CD4-positive, alpha-beta T cell treated with Interferon alpha-2 for 1 hour (primary cell): ENCODE measurements around the gene PRG3.
"Not testable (repeated sequence)": the region's sequence is repeated elsewhere in the genome, so short reads cannot be mapped to it uniquely, and the experiment has no call there.

Experiments
- DNase-seq, 2 donors: peaks; one replicate each; pipeline ENCODE4 v3.0.0-alpha.2; 2020 to 2022

PRG3 gene

GRCh38 chr11:57387289-57388030 is 6.5 kb upstream of the PRG3 start:
- DNase-seq: no peak

- no peak for DNase-seq
These were observed 5.4 kb upstream of the PRG3 start for GRCh38 chr11:57386178-57386940.

- DNase-seq: no peak
These were observed 1.2 kb downstream of the PRG3 start for GRCh38 chr11:57379732-57380131.

- DNase-seq: no peak
These were observed 2.8 kb downstream of the PRG3 start for GRCh38 chr11:57378186-57378585.

GRCh38 chr11:57377107-57377506 is 3.8 kb downstream of the PRG3 start:
- DNase-seq: no peak

GRCh38 chr11:57376095-57377090 is 4.6 kb downstream of the PRG3 start:
- DNase-seq: no peak

GRCh38 chr11:57375490-57375889 is 5.5 kb downstream of the PRG3 start:
- DNase-seq: no peak

GRCh38 chr11:57374966-57375365 is 6.0 kb downstream of the PRG3 start:
- DNase-seq: no peak

- DNase-seq: no peak
These were observed 7.8 kb downstream of the PRG3 start for GRCh38 chr11:57373146-57373545.

GRCh38 chr11:57370941-57371340 is 10.0 kb downstream of the PRG3 start:
- no peak for DNase-seq

- DNase-seq: no peak
These were observed 10.7 kb downstream of the PRG3 start for GRCh38 chr11:57370251-57370650.

- no peak for DNase-seq
These were observed 12.1 kb downstream of the PRG3 start for GRCh38 chr11:57368845-57369232.

GRCh38 chr11:57368106-57368844 is 12.7 kb downstream of the PRG3 start:
- no peak for DNase-seq

- no peak for DNase-seq
These were observed 15.9 kb downstream of the PRG3 start for GRCh38 chr11:57364851-57365660.

GRCh38 chr11:57363131-57364080 is 17.5 kb downstream of the PRG3 start:
- no peak for DNase-seq

- DNase-seq: no peak
These were observed 19.0 kb downstream of the PRG3 start for GRCh38 chr11:57361926-57362325.

GRCh38 chr11:57361420-57361819 is 19.5 kb downstream of the PRG3 start:
- not testable (repeated sequence) for DNase-seq

- DNase-seq: no peak
These were observed 20.0 kb downstream of the PRG3 start for GRCh38 chr11:57360991-57361390.

- DNase-seq: no peak
These were observed 20.9 kb downstream of the PRG3 start for GRCh38 chr11:57359896-57360690.
